ENCODE data around the gene MAD1L1.

- TF ChIP-seq EZH2 (IDR thresholded peaks at IDR 0.05), result no peak
- TF ChIP-seq POLR2AphosphoS5 (IDR thresholded peaks at IDR 0.05; ENCODE audit: borderline replicate concordance, low read depth, low read length), result no peak
- no peak for TF ChIP-seq FOXP2 (optimal IDR thresholded peaks at IDR 0.05; ENCODE audit: control extremely low read depth, extremely low read length, insufficient read depth)
Observed at GRCh38 chr7:1894906-1895663, 337.7 kb downstream of the MAD1L1 start.
